ENCODE data around the gene PNMT.

DNA sequence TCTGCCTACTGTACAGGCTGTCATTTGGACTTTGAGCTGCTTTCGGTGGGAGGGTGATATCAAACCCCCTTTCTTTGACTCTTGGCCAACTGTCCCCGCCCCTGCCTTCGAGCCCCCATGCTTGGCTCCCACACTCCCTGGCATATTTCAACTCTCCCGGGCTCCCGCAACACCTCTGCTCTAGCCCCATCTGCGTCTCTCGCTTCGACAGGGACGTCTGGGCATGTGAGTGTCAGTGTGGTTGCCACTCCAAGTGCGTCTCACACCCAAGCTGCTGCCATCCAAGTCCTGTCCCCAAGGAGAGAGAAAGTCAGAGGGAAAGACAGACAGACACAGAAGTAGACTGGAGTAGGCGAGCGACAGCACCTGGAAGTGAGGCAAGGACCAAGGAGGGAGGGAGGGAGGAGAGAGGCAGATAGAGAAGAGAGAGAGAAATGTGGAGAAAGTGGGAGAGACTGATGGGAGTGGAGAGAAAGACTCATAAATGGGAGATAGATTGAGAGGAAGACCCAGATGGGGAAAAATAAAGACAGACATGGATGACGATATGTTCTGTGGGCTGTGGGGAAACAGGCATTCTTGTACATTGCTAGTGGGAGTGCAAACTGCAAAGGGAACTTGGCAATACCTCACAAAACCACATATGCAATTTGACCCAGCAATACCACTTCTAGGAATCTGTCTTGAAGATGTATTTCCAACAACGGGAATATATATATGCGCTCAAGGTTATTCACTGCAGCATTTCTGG is 19.5 kb upstream of the PNMT start:
- TF ChIP-seq CTCF (IDR thresholded peaks at IDR 0.05) (no peak), POLR2A (IDR thresholded peaks at IDR 0.05) (no peak)
